ENCODE results near the gene CHSY3. TPM values are rescaled to one million over a fixed set of nuclear protein-coding genes. Genes with fewer than 3 reads are reported as not detected.

Gene CHSY3
- total RNA-seq, 1 experiment from 2014 or later, result 0.24 TPM

GRCh38 chr5:129912601-129913255 is 8.5 kb downstream of the CHSY3 start:
- no peak for DNase-seq (ENCODE audit: low read depth in 1 of 2, low spot score in 2 of 2)
- Histone ChIP-seq H3K27ac (no peak overlapping the region), H3K27me3 (replicated peaks) (peaks cover 6% of the 10 kb centered on the region), H3K36me3 (no peaks in the 10 kb centered on the region), H3K4me1 (replicated peaks) (no peaks in the 10 kb centered on the region), H3K4me3 (no peak overlapping the region), H3K9me3 (replicated peaks) (no peaks in the 10 kb centered on the region)

- no peak for DNase-seq (ENCODE audit: low read depth in 1 of 2, low spot score in 2 of 2)
- H3K4me1 ChIP-seq (replicated peaks), result no peaks in the 10 kb centered on the region
Observed at GRCh38 chr5:129915415-129915814, 11.2 kb downstream of the CHSY3 start.

GRCh38 chr5:129917224-129917623 is 13.0 kb downstream of the CHSY3 start:
- DNase-seq (ENCODE audit: low read depth in 1 of 2, low spot score in 2 of 2), result no peak
- no peak overlapping the region for H3K27ac ChIP-seq
- H3K4me3 ChIP-seq, result no peak overlapping the region
- no peaks in the 10 kb centered on the region for H3K9me3 ChIP-seq (replicated peaks)
- no peaks in the 10 kb centered on the region for H3K27me3 ChIP-seq (replicated peaks)
- H3K4me1 ChIP-seq (replicated peaks), result no peaks in the 10 kb centered on the region
- H3K36me3 ChIP-seq, result no peaks in the 10 kb centered on the region

More at GRCh38 chr5:129915415-129915814, 11.2 kb downstream of the CHSY3 start:
- Histone ChIP-seq H3K4me3 (no peak overlapping the region), H3K36me3 (no peaks in the 10 kb centered on the region), H3K9me3 (replicated peaks) (no peaks in the 10 kb centered on the region), H3K27ac (no peak overlapping the region), H3K27me3 (replicated peaks) (no peaks in the 10 kb centered on the region)

DNA sequence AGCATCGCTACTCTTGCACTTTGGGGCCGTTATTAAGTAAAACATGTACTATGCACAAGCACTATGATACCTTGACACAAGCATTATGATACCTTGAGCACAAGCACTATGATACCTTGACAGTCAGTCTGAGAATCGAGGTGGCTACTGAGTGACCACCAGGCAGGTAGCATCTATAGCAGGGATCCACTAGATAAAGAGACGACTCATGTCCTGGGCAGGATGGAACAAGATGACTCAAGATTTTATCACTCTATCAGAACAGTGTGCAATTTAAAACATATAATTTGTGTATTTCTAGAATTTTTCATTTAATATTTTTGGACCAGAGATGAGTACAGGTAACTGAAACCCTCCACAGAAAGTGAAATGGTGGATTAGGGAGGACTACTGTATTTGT is 16.9 kb downstream of the CHSY3 start:
- Histone ChIP-seq H3K4me1 (replicated peaks) (no peaks in the 10 kb centered on the region), H3K27me3 (replicated peaks) (no peaks in the 10 kb centered on the region), H3K36me3 (no peaks in the 10 kb centered on the region), H3K4me3 (no peak overlapping the region), H3K9me3 (replicated peaks) (no peaks in the 10 kb centered on the region), H3K27ac (no peak overlapping the region)
- DNase-seq (ENCODE audit: low read depth in 1 of 2, low spot score in 2 of 2), result no peak

DNA sequence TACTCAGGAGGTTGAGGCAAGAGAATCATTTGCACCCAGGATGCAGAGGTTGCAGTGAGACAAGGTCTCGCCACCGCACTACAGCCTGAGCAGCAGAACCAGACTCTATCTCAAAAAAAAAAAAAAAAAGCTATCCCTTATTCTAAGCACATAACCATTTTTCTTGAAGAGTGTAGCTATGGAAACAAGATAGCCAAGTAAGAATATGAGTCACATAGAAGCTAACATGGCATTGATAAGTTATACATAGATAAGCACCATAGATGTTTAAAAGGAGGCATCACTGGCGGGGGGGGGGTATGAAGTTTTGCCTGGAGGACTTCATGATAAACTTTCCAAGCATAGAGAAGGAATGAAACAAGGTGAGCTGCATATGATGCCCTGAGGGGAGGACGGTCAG is 26.0 kb downstream of the CHSY3 start:
- H3K27ac ChIP-seq, result no peak overlapping the region
- no peaks in the 10 kb centered on the region for H3K4me1 ChIP-seq (replicated peaks)
- H3K4me3 ChIP-seq, result no peak overlapping the region
- no peaks in the 10 kb centered on the region for H3K36me3 ChIP-seq
- no peaks in the 10 kb centered on the region for H3K27me3 ChIP-seq (replicated peaks)
- no peaks in the 10 kb centered on the region for H3K9me3 ChIP-seq (replicated peaks)
- no peak for DNase-seq (ENCODE audit: low read depth in 1 of 2, low spot score in 2 of 2)

- H3K4me3 ChIP-seq, result no peak overlapping the region
- H3K27me3 ChIP-seq (replicated peaks), result no peaks in the 10 kb centered on the region
- no peak overlapping the region for H3K27ac ChIP-seq
- no peaks in the 10 kb centered on the region for H3K4me1 ChIP-seq (replicated peaks)
- no peak for DNase-seq (ENCODE audit: low read depth in 1 of 2, low spot score in 2 of 2)
- no peaks in the 10 kb centered on the region for H3K36me3 ChIP-seq
- no peaks in the 10 kb centered on the region for H3K9me3 ChIP-seq (replicated peaks)
Observed at GRCh38 chr5:129935626-129936025, 31.4 kb downstream of the CHSY3 start.

GRCh38 chr5:129938077-129938476 is 33.8 kb downstream of the CHSY3 start:
- no peak overlapping the region for H3K4me3 ChIP-seq
- H3K36me3 ChIP-seq, result no peaks in the 10 kb centered on the region
- H3K27ac ChIP-seq, result no peak overlapping the region
- DNase-seq (ENCODE audit: low read depth in 1 of 2, low spot score in 2 of 2), result no peak
- no peaks in the 10 kb centered on the region for H3K9me3 ChIP-seq (replicated peaks)
- no peaks in the 10 kb centered on the region for H3K4me1 ChIP-seq (replicated peaks)
- no peaks in the 10 kb centered on the region for H3K27me3 ChIP-seq (replicated peaks)

- no peaks in the 10 kb centered on the region for H3K36me3 ChIP-seq
- no peaks in the 10 kb centered on the region for H3K27me3 ChIP-seq (replicated peaks)
- no peak for DNase-seq (ENCODE audit: low read depth in 1 of 2, low spot score in 2 of 2)
Observed at GRCh38 chr5:129943936-129944335, 39.7 kb downstream of the CHSY3 start.

GRCh38 chr5:129945028-129945427 is 40.8 kb downstream of the CHSY3 start:
- no peaks in the 10 kb centered on the region for H3K36me3 ChIP-seq
- H3K4me3 ChIP-seq, result no peak overlapping the region
- no peak for DNase-seq (ENCODE audit: low read depth in 1 of 2, low spot score in 2 of 2)
- H3K4me1 ChIP-seq (replicated peaks), result no peaks in the 10 kb centered on the region
- no peaks in the 10 kb centered on the region for H3K27me3 ChIP-seq (replicated peaks)
- H3K9me3 ChIP-seq (replicated peaks), result no peaks in the 10 kb centered on the region
- H3K27ac ChIP-seq, result no peak overlapping the region

More at GRCh38 chr5:129943936-129944335, 39.7 kb downstream of the CHSY3 start:
- H3K27ac ChIP-seq, result no peak overlapping the region
- no peaks in the 10 kb centered on the region for H3K4me1 ChIP-seq (replicated peaks)
- no peak overlapping the region for H3K4me3 ChIP-seq
- no peaks in the 10 kb centered on the region for H3K9me3 ChIP-seq (replicated peaks)

DNA sequence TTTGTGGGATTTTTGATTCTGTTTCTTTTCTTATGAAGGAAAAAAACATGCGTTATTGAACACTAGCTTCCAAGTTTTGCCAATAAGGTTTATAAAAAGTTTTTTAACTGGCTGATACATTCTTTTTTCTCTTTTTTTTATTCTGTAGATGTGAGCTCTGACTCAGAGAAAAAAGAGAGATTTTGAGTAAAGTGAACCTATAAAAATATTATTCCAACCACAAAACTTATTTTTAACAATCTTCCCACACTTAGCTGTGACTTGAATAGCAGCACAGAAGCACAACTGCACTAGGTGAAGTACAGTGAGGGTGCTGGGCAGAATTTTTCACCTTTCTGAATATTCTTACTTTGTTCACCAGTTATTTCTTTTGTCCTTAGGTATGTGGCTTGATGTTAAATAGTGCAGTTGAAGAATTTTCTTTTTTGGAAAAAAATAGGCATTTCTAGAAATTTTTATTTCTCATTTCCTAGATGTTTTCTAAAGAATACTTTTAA is 41.6 kb downstream of the CHSY3 start:
- no peak overlapping the region for H3K27ac ChIP-seq
- no peaks in the 10 kb centered on the region for H3K4me1 ChIP-seq (replicated peaks)
- no peak overlapping the region for H3K4me3 ChIP-seq
- H3K27me3 ChIP-seq (replicated peaks), result no peaks in the 10 kb centered on the region
- H3K36me3 ChIP-seq, result no peaks in the 10 kb centered on the region
- no peaks in the 10 kb centered on the region for H3K9me3 ChIP-seq (replicated peaks)
- no peak for DNase-seq (ENCODE audit: low read depth in 1 of 2, low spot score in 2 of 2)

DNA sequence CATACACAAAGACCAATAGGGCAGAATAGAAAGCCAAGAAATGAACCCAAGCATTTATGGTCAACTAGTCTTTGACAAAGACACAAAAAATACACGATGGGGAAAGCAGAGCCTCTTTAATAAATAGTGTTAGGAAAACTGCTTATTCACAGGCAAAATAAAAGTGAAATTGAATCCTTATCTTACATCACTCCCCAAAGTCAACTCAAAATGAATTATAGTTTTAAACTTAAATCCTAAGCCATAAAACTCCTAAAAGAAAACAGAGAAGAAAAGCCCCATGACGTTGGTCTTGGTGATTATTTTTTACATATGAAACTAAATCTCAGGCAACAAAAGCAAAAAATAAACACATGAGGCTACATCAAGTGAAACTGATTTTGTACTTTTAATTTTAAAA is 46.8 kb downstream of the CHSY3 start:
- Histone ChIP-seq H3K4me1 (replicated peaks) (no peaks in the 10 kb centered on the region), H3K27me3 (replicated peaks) (no peaks in the 10 kb centered on the region), H3K27ac (no peak overlapping the region), H3K4me3 (no peak overlapping the region), H3K36me3 (no peaks in the 10 kb centered on the region), H3K9me3 (replicated peaks) (0 out of 2 replicates have a peak, but pooled peaks cover 2% of the 10 kb centered on the region)
- DNase-seq (ENCODE audit: low read depth in 1 of 2, low spot score in 2 of 2), result no peak

DNA sequence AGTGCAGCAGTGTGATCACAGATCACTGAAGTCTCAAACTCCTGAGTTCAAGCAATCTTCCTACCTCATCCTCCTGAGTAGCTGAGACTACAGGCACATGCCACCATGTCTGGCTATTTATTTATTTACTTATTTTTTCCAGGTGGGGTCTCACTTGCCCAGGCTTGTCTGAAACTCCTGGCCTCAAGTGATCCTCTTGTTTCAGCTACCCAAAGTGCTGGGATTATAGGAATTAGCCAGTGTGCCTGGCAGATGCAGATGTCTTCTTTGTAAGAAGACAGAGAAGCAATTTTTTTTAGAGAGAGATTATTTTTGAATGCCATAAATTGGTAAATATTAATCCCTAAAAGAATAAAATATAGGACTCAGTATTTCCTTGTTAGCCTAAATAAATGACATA is 54.3 kb downstream of the CHSY3 start:
- Histone ChIP-seq H3K4me1 (replicated peaks) (no peaks in the 10 kb centered on the region), H3K27me3 (replicated peaks) (no peaks in the 10 kb centered on the region), H3K4me3 (no peak overlapping the region), H3K27ac (no peak overlapping the region), H3K9me3 (replicated peaks) (0 out of 2 replicates have a peak, but pooled peaks cover 2% of the 10 kb centered on the region), H3K36me3 (no peaks in the 10 kb centered on the region)
- DNase-seq (ENCODE audit: low read depth in 1 of 2, low spot score in 2 of 2), result no peak

DNA sequence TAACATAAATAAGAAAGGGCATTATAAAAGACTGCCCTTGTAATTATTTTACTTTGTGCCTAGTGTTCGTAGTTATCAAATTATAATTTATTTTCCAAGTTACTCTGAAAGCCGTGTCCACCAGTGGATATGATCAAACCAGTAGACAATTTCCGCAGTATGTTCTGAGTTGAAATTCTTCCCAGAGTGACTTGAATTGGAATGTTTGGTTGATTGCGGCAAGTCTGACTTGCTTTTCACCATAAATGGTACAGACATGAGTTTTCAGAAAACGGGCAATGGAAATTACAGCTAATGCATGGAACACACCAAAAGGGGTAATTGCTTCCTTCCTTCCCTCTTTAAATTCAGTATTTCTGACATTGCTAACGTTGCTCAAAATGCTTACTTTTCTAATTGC is 56.6 kb downstream of the CHSY3 start:
- DNase-seq (ENCODE audit: low read depth in 1 of 2, low spot score in 2 of 2), result no peak
- H3K9me3 ChIP-seq (replicated peaks), result no peaks in the 10 kb centered on the region
- H3K4me3 ChIP-seq, result no peak overlapping the region
- no peaks in the 10 kb centered on the region for H3K4me1 ChIP-seq (replicated peaks)
- no peaks in the 10 kb centered on the region for H3K36me3 ChIP-seq
- no peak overlapping the region for H3K27ac ChIP-seq
- no peaks in the 10 kb centered on the region for H3K27me3 ChIP-seq (replicated peaks)

- DNase-seq (ENCODE audit: low read depth in 1 of 2, low spot score in 2 of 2), result no peak
- no peaks in the 10 kb centered on the region for H3K4me1 ChIP-seq (replicated peaks)
- H3K27me3 ChIP-seq (replicated peaks), result no peaks in the 10 kb centered on the region
- no peak overlapping the region for H3K4me3 ChIP-seq
- no peaks in the 10 kb centered on the region for H3K9me3 ChIP-seq (replicated peaks)
- no peaks in the 10 kb centered on the region for H3K36me3 ChIP-seq
- H3K27ac ChIP-seq, result no peak overlapping the region
Observed at GRCh38 chr5:129962506-129962905, 58.2 kb downstream of the CHSY3 start.

DNA sequence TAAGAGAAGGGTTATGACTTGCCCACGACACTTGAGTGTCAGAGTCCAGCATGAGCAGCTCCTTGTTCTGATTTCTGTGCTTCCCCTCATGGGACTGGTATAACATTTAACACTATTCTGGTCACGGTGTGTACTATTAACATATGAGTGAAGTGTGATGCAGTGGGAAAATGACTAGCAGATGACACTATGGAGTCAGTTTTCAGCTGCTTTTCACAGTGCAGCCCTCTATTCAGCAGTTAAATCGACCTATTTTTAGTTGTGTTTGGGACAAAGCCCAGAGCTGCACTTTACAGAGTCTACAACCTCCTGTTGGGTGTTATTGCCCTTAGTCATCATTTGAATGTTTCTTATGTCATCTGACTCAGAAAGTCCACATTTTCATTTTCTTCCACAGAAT is 59.1 kb downstream of the CHSY3 start:
- DNase-seq (ENCODE audit: low read depth in 1 of 2, low spot score in 2 of 2), result no peak
- H3K27me3 ChIP-seq (replicated peaks), result no peaks in the 10 kb centered on the region
- no peaks in the 10 kb centered on the region for H3K36me3 ChIP-seq
- H3K27ac ChIP-seq, result no peak overlapping the region
- H3K4me1 ChIP-seq (replicated peaks), result no peaks in the 10 kb centered on the region
- H3K9me3 ChIP-seq (replicated peaks), result no peaks in the 10 kb centered on the region
- no peak overlapping the region for H3K4me3 ChIP-seq

Measured in SJSA1 (cell line).